KOPT-K1 (cell line): ENCODE results near the gene DLG2.
"Not testable (repeated sequence)": the region's sequence is repeated elsewhere in the genome, so short reads cannot be mapped to it uniquely, and the experiment has no call there.

ENCODE experiments used
- H3K27ac ChIP-seq: fragments of 200-600 bp; sonication (generic); 2 replicates; pipeline ENCODE4 v1.5.1; 2016; ENCODE audit warnings: antibody characterized with exemption, mild to moderate bottlenecking, low read depth, low read length; ENCODE audit not compliant: poor library complexity, severe bottlenecking
- H3K36me3 ChIP-seq: fragments of 200-600 bp; sonication (generic); 2 replicates; pipeline ENCODE4 v1.5.1; 2017; ENCODE audit warnings: antibody characterized with exemption, mild to moderate bottlenecking, low read length, moderate library complexity; ENCODE audit not compliant: insufficient read depth
- H3K9me3 ChIP-seq: fragments of 200-600 bp; sonication (generic); 2 replicates; pipeline ENCODE4 v1.5.1; 2017; ENCODE audit warnings: antibody characterized with exemption, low read length, mild to moderate bottlenecking; ENCODE audit not compliant: insufficient read depth, poor library complexity, severe bottlenecking

DLG2 gene

DNA sequence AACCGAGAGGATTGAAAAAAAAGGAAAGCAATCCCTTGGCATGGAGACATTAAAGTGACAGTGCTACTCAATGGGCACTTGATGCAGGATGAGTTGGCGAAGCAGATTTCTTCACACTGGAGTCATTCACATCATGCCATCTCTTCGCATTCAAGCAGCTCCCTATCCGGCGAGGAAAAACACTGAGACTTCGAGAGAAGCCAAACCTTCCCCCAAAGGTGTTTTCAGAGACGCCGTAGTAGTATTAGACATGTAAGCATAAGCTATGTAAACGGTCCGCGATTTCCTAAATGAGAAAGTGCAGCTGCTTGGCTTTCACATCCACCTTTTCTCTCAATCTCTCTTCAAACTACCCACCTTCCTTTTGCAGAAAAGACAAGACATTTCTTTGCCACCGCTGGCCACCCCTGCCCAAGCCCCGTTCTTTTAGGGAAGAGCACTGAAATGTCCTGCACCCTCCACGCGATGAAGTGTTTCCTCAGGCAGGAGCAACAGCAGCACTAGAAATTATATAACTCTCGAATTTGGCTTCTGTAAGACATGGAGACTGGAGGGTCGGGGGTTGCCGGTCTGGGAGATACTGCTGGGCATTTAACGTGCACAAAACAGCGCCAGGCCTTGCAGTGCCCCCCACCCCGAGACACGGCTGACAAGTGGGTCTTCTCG is at the start of gene DLG2:
DLG2 (minus strand) TSS at position 13 of the 666 bp plus-strand sequence.
- Histone ChIP-seq H3K36me3 (peaks cover 13% of the 10 kb centered on the region), H3K27ac (peak within 1 kb of the TSS; percentile 46), H3K9me3 (no peaks in the 10 kb centered on the region)

DNA sequence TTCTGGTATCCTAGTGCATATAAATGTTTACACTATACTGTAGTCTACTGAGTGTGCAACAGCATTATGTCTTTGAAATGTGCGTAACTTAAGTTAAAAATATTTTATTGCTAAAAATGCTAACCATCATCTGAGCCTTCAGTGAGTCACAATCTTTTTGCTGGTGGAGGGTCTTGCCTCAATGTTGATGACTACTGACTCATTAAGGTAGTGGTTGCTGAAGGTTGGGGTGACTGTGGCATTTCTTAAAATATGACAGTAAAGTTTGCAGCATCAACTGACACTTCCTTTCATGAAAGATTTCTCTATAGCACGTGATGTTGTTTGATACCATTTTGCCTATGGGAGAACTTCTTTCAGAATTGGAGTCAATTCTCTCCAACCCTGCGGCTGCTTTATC is 46.2 kb upstream of the DLG2 start:
- H3K36me3 ChIP-seq = no peaks in the 10 kb centered on the region
- H3K27ac ChIP-seq = no peak overlapping the region
- H3K9me3 ChIP-seq = peaks cover 6% of the 10 kb centered on the region

DNA sequence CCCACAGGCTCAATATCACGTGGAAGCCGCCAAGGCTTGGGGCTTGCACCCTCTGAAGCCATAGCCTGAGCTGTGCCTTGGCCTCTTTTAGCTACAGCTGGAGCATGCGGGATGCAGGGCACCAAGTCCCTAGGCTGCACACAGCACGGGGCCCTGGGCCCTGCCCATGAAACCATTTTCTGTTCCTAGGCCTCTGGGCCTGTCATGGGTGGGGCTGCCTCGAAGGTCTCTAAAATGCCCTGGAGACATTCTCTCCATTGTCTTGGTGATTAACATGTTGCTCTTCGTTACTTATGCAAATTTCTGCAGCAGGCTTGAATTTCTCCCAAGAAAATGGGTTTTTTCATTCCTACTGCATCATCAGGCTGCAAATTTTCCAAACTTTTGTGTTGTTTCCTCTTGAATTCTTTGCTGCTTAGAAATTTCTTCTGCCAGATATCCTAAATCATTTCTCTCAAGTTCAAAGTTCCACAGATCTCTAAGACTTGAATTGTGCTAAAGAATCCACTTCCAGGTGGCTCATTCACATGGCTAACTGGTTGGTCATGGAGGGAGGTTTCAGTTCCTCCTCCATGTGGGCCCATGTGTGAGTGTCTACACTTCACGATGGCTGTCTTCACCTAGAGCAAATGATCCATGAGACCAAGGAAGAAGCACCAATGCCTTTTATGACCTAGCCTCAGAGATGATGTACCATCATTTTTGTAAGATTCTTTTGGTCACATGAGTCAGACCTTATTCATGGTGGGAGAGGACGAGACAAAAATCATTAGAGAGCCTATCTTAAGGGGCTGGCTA is 45.2 kb upstream of the DLG2 start:
- Histone ChIP-seq H3K9me3 (peaks cover 6% of the 10 kb centered on the region), H3K27ac (no peak overlapping the region), H3K36me3 (no peaks in the 10 kb centered on the region)

DNA sequence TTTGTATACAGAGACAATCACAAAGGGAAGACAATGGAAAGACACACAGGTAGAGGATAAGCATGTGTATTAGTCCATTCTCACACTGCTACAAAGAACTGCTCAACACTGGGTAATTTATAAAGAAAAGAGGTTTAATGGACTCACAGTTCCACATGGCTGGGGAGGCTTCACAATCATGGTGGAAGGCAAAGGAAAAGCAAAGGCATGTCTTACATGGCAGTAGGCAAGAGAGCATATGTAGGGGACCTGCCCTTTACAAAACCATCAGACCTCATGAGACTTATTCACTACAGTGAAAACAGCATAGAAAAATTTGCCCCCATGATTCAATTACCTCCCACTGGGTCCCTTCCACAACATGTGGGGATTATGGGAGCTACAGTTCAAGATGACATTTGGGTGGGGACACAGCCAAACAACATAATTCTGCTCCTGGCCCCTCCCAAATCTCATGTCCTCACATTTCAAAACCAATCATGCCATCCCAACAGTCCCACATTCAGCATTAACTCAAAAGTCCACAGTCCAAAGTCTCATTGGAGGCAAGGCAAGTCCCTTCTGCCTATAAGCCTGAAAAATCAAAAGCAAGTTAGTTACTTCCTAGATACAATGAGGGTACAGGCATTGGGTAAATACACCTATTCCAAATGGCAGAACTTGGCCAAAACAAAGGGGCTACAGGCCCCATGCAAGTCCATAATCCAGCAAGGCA is 44.0 kb upstream of the DLG2 start:
- not testable (repeated sequence) for H3K27ac ChIP-seq, H3K9me3 ChIP-seq, H3K36me3 ChIP-seq

DNA sequence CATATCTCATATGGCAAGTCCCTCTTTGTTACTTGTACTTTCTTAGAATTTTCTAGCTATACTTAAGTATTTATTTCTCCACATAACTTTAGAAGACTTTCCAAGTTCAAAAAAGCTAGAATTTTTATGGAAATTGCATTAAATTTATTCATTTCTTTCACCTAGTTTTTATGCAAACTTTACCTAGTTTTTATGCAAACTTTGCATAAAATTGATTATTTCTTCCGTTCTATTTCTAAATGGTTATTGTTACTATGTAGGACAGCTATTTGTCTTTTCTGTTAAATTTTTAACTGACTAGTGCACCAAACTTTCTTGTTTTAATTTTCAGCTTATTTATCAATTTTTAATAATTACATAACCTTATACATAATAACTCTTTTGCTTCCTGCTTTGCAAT is 41.0 kb upstream of the DLG2 start:
- peaks cover 3% of the 10 kb centered on the region for H3K36me3 ChIP-seq
- H3K27ac ChIP-seq = no peak overlapping the region
- H3K9me3 ChIP-seq = no peaks in the 10 kb centered on the region

DNA sequence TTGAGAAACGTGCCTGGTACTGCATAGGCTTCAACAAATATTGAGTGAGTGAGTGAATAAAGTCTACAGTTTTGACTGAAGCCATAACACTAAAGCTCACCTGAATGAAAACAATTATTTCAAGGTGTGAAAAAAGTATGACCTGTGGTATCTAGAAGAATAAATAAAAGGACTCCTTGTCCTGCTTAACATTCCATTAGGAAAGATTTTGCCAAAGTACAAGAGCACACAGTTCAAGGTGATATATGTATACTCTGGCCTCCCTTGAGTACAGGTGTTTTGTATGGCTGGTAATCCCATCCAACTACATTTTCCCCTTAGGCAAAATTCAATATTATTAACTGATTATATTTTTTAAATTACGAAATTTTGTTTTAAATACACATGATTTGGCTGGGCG is 39.5 kb upstream of the DLG2 start:
- Histone ChIP-seq H3K27ac (no peak overlapping the region), H3K9me3 (no peaks in the 10 kb centered on the region), H3K36me3 (peaks cover 17% of the 10 kb centered on the region)

DNA sequence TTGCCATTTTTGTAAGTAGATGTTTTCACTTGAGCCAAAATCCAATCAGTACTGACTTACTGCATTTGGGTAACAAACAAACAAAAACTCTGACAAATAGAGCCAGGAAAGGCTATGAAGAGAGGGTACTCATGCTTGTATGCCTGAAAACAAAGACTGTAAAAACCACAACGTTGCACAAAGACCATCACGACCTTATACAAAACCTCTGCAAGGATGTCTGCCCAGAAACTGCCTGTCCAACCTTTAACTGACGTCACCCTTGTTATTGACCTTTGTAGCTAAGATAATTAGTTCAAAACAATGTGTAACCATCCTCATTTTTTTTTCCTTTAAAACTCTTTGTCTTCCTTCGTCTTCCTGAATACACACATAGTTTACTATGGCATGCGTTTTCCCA is 38.6 kb upstream of the DLG2 start:
- H3K36me3 ChIP-seq = peaks cover 26% of the 10 kb centered on the region
- H3K9me3 ChIP-seq = no peaks in the 10 kb centered on the region
- no peak overlapping the region for H3K27ac ChIP-seq

DNA sequence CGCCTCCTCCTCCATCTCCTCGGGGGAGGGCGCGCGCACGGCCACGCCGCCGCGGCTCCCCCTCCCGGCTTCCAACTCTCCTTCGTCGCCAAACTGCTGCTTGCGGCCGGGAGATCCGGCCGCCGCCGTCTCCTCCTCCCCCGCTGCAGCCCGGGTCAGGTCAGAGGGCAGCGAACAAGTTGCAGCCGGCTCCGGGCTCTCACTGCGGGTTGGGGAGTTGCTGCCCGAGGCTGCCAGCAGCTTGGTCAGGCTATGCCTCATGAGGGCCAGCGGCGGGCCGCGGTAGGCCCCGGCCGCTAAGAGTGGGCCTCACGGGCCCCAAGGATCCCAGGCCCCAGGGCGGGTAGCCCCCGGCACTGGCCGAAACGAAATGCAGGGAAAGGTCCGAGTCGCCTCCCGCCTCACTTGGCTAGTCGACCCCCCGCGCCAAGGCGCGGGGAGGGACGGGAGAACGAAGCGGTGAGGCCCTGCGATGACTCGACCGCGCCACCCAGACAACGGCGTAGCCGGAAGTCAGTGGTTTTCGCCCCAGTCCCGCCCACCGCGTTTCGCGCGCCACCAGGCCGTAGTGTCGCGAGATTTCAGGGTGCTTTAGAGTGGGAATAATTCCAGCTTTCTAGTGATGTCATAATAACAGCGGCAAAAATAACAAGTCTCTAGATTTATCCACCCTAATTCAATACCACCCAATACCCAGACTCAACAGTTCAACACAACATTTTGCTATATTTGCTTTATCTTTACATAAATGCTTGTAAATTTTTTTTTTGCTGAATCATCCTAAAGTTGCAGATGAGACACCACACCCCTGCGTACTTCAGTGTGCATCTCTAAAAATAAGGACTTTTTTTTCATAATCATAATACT is 37.7 kb upstream of the DLG2 start, which contains the start of gene CREBZF:
CREBZF (minus strand) TSS at position 515 of the 867 bp plus-strand sequence; CDS start at position 261, 254 bp downstream.
- Histone ChIP-seq H3K27ac (peak within 1 kb of the TSS; percentile 97), H3K36me3 (peaks cover 35% of the 10 kb centered on the region), H3K9me3 (no peaks in the 10 kb centered on the region)

DNA sequence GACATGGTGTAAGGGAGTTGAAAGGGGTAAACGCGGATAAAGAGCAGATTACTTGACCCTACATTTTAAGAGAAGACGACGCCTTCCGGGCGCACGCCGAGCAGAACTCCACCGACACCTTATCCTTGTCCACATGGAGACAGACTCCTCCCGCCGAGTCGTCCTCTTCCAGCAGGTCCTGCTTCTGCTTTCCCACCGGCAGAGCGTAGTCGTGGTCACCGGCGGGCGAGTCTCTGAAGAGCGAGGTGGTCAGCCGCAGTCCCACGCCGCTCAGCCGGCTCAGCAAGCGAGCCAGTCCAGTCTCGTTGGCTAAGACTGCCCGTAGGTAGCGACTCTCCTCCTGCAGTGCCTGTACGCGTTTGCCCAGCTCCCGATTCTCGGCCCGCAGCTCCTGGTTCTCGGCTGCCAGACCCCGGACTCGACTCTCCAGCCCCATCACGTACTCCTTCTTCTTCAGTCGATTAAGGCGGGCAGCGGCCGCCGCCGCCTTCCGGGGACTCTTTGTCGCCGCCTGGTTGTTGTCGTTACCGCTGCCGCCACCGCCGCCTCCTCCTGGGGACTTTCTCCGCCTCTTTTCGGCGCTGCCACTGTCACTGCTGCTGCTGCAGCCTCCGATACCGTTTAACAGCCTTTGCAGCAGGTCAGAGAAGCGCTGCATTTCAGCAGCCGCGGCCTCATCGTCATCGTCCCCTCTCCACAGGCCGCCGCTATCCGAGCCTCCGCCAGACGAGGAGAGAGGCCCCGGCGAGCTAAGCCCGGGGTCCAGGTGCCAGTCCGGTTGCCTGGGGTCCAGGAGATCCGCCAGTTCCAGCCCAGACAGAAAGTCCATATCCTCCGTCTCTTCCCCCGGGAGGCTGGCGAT is 36.8 kb upstream of the DLG2 start:
- peaks cover 44% of the 10 kb centered on the region for H3K36me3 ChIP-seq
- peak overlapping the region; percentile 97 for H3K27ac ChIP-seq
- no peaks in the 10 kb centered on the region for H3K9me3 ChIP-seq

DNA sequence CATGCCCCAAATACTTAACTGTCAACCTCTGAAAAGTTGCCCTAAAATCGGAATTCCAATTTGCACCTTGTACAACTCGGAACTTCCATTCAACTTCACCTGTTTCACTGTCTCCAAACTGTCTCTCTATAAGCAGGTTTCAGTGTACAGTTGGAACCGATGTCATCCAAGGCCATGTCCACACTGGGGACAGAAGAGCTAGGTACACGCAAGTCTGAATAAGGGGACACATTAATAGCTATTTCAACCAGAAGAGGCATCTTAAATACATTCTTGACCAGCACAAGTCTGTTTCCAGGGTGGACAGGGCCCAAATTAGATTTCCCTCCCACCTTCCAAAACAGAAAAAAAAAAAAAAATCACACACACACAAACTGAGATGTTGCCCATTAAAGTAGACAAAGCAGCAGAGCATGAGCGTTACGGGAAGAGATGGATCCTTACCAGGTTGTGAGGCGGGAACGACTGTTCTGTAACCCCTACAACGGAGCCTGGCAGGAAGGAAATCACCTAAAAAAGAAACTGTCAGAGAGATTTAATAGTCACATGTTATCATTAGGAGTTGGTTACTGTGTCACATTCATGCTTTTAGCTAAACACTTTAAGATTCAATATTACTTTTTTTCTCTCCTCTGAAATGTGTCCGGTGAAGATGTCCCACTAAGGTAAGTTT is 36.1 kb upstream of the DLG2 start:
- Histone ChIP-seq H3K36me3 (peaks cover 51% of the 10 kb centered on the region), H3K9me3 (no peaks in the 10 kb centered on the region), H3K27ac (peak overlapping the region; percentile 97)

DNA sequence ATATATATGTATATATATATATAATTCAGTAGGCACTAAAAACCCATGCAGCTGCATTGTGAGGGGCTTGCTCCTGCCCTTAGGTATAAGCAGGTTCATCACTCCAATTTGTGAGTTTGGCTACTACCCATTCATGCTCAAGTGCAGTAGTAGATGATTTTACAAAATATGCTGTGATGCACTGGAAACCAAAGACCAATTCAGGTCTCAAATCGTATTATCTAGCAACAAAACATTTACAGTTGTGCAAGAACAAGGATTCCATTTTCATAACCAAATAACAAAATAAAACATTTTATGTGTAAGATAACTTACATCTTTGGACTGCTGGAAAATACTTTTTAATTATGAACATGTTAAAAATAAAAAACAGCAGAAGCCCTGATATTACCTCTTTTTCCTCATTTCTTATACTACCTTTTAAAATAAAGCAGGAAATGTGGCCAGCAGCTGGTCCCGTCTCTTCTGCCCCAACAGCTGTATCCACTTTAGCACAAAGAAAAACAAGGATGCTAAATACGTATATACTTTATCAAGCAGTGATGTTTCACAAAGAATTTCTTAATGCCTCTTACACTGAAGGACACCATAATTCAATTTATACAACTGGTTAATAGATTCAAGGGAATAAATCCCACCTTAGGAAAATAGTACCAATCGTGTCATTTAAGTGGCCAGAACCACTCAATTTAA is 35.0 kb upstream of the DLG2 start:
- Histone ChIP-seq H3K36me3 (peaks cover 62% of the 10 kb centered on the region), H3K9me3 (no peaks in the 10 kb centered on the region), H3K27ac (no peak overlapping the region)

DNA sequence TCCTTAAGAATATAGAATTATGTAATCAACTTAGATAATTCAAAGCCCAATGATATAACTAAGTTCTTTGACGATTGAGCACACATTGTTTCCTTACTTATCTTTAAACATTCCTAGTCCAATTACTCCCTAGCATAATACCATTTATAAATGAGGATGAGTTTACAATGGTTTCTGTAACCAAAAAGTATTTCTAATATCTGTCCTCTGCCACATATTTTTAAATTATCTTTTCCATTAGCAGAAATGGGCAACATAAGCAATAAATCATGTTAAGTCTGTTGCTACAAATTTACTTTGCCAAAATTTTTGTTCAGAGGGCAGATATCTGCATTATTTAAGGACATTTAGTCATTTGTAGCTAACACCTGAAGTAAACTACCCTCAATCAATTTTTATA is 31.0 kb upstream of the DLG2 start:
- H3K36me3 ChIP-seq = peaks cover 97% of the 10 kb centered on the region
- H3K27ac ChIP-seq = no peak overlapping the region
- no peaks in the 10 kb centered on the region for H3K9me3 ChIP-seq

DNA sequence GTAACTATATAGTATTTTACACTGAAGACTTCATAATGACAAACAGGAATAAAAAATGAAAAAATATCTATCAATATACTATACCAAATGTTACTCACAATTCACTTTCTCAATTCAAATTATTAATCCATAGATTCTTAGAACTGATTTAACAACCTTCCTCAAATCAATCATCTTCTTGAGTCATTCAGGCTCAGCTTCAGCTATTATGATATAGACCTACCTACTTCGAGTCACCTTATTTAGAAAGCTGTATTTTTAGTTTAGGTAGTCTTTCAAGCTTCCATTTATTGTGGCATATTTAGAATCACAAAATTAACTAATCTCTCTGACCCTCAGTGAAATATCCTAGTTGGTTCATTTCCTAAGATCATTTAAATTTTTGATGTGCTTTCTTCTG is 29.6 kb upstream of the DLG2 start:
- Histone ChIP-seq H3K36me3 (peaks cover 92% of the 10 kb centered on the region), H3K9me3 (no peaks in the 10 kb centered on the region), H3K27ac (no peak overlapping the region)
